A549 (cell line): ENCODE results near the gene UGT1A9. TPM values are rescaled to one million over a fixed set of nuclear protein-coding genes. Genes with fewer than 3 reads are reported as not detected.
A peak's percentile ranks its signal among the peaks of the same experiment; 100 is the strongest.

Experiments used
- ATAC-seq, 2 experiments: fragments of 200-7000 bp in 1 of 2; fragments of >200 bp in 1 of 2; cut with Nextera tagmentation in 1 of 2; cut with Tn5 transposase in 1 of 2; 3 replicates each; pipeline versions ENCODE4 v1.8.0 to v1.9.1; 2018 to 2020; ENCODE audit warnings: mild to moderate bottlenecking in 1 of 2, moderate library complexity in 1 of 2
- CTCF ChIA-PET: fragments of 300-600 bp; sonication (Branson Sonifier 250); formaldehyde crosslinking; extraction: SDS; loops from one replicate; lab custom pipeline; 2021; ENCODE audit warnings: antibody characterized with exemption, inconsistent platforms; lab: Yijun Ruan, JAX
- POLR2A ChIA-PET: fragments of 350-600 bp; formaldehyde crosslinking; extraction: SDS; loops from one replicate; lab custom pipeline; 2021; ENCODE audit warnings: antibody characterized with exemption, inconsistent platforms; lab: Yijun Ruan, JAX
- DNase-seq, 2 experiments: peaks; one replicate each; pipeline versions ENCODE4 v3.0.0 to v3.0.0-alpha.2; 2011 to 2016; ENCODE audit warnings: low read depth in 1 of 2, low spot score in 1 of 2
- FAIRE-seq: peaks from 2 replicates; lab custom pipeline; 2011; peaks lifted over from hg19 to GRCh38; lab: Jason Lieb, UNC
- H3K27ac ChIP-seq, 2 experiments: fragments of >200 bp; sonication (Bioruptor Twin); formaldehyde crosslinking; 3 replicates each; pipeline ENCODE4 v1.5.1; 2016 to 2017
- H3K4me1 ChIP-seq: fragments of >200 bp; sonication (Bioruptor Twin); formaldehyde crosslinking; 3 replicates; pipeline ENCODE4 v1.6.1; 2016
- H3K4me2 ChIP-seq: fragments of >200 bp; sonication (Bioruptor Twin); formaldehyde crosslinking; 3 replicates; pipeline ENCODE4 v1.6.1; 2016
- H3K4me3 ChIP-seq: fragments of >200 bp; sonication (Bioruptor Twin); formaldehyde crosslinking; 3 replicates; pipeline ENCODE4 v1.5.1; 2016
- H3K9me3 ChIP-seq: fragments of >200 bp; sonication (Bioruptor Twin); formaldehyde crosslinking; 3 replicates; pipeline ENCODE4 v1.6.1; 2016
- ATOH8 ChIP-seq: fragments of 250-450 bp; sonication (Bioruptor Pico); IDR thresholded peaks from 2 replicates; pipeline ENCODE4 v1.5.0; 2020; ENCODE audit warnings: low read depth, mild to moderate bottlenecking, moderate library complexity
- CTCF ChIP-seq: fragments of >200 bp; sonication (Bioruptor Twin); formaldehyde crosslinking; IDR thresholded peaks from 3 replicates; pipeline ENCODE4 v1.5.1; 2016
- EP300 ChIP-seq, 2 experiments: fragments of >200 bp; sonication (Bioruptor Twin); formaldehyde crosslinking; IDR thresholded peaks; 2 replicates in 1 of 2; 3 replicates in 1 of 2; pipeline ENCODE4 v1.6.1; 2016 to 2017
- ESRRA ChIP-seq: fragments of 150-350 bp; IDR thresholded peaks from 2 replicates; pipeline ENCODE4 v1.6.1; 2014; ENCODE audit warnings: mild to moderate bottlenecking, low read length, borderline replicate concordance
- FOSL2 ChIP-seq, 2 experiments: fragments of 450-650 bp in 1 of 2; fragments of >200 bp in 1 of 2; sonication (Bioruptor Twin) in 1 of 2; formaldehyde crosslinking; IDR thresholded peaks; 2 replicates each; pipeline versions ENCODE4 v1.5.0 to v1.6.1; 2016 to 2020; ENCODE audit warnings: mild to moderate bottlenecking in 1 of 2, moderate library complexity in 1 of 2
- HDAC2 ChIP-seq: fragments of 200-600 bp; sonication (generic); IDR thresholded peaks from 2 replicates; pipeline ENCODE4 v1.6.1; 2016
- MAFK ChIP-seq: fragments of 450-650 bp; IDR thresholded peaks from 2 replicates; pipeline ENCODE4 v1.6.1; 2014; ENCODE audit not compliant: partially characterized antibody
- MAX ChIP-seq: IDR thresholded peaks from 2 replicates; pipeline ENCODE4 v1.6.1; 2012
- NFE2L2 ChIP-seq: fragments of 150-350 bp; conservative IDR thresholded peaks from 2 replicates; pipeline ENCODE4 v1.6.1; 2014; ENCODE audit warnings: low read length
- NR3C1 ChIP-seq: fragments of >200 bp; sonication (Bioruptor Twin); formaldehyde crosslinking; IDR thresholded peaks from 3 replicates; pipeline ENCODE4 v1.6.1; 2017
- REST ChIP-seq: fragments of 200-600 bp; sonication (generic); IDR thresholded peaks from 2 replicates; pipeline ENCODE4 v1.6.1; 2016; ENCODE audit warnings: antibody characterized with exemption, mild to moderate bottlenecking, moderate library complexity
- RFX5 ChIP-seq: fragments of 450-650 bp; IDR thresholded peaks from 2 replicates; pipeline ENCODE4 v1.7.1; 2014; ENCODE audit warnings: antibody characterized with exemption, mild to moderate bottlenecking, moderate library complexity
- RNF2 ChIP-seq: fragments of 200-600 bp; sonication (generic); IDR thresholded peaks from 2 replicates; pipeline ENCODE4 v1.6.1; 2016; ENCODE audit warnings: low read depth, mild to moderate bottlenecking, antibody characterized with exemption, moderate library complexity, borderline replicate concordance
- SMC3 ChIP-seq: fragments of >200 bp; sonication (Bioruptor Twin); formaldehyde crosslinking; IDR thresholded peaks from 3 replicates; pipeline ENCODE4 v1.6.1; 2018; ENCODE audit warnings: inconsistent platforms
- SREBF2 ChIP-seq: fragments of 450-650 bp; IDR thresholded peaks from 2 replicates; pipeline ENCODE4 v1.6.1; 2014; ENCODE audit warnings: mild to moderate bottlenecking, moderate library complexity
- TFCP2L1 ChIP-seq: fragments of 250-450 bp; sonication (Bioruptor Pico); IDR thresholded peaks from 2 replicates; pipeline ENCODE4 v1.5.0; 2021; ENCODE audit warnings: mild to moderate bottlenecking
- TP53 ChIP-seq: fragments of 250-450 bp; sonication (Bioruptor Pico); IDR thresholded peaks from 2 replicates; pipeline ENCODE4 v1.5.0; 2021; ENCODE audit warnings: mild to moderate bottlenecking, moderate library complexity
- ZC3H11A ChIP-seq: fragments of 450-650 bp; IDR thresholded peaks from 2 replicates; pipeline ENCODE4 v1.6.1; 2014; ENCODE audit warnings: antibody characterized with exemption, mild to moderate bottlenecking
- WGBS: methylation state at CpG from one replicate; pipeline ENCODE4 v1.1.6; 2017; ENCODE audit errors: missing lambda C conversion rate; 5-methylcytosine and 5-hydroxymethylcytosine counted together
- polyA plus RNA-seq, 4 experiments: library from polyadenylated mRNA; depleted of rRNA in 3 of 4; stranded (reverse); fragments of >200 nt; fragmentation: RNase III in 1 of 4; extraction: RNeasy Plus Mini Kit Qiagen cat#74134 plus additional on column Dnase treatment in 1 of 4; gene quantifications; 2 replicates in 3 of 4; 3 replicates in 1 of 4; pipeline ENCODE4 v1.2.3, GENCODE V29; 2011 to 2017
- TF ChIP-seq, protein P1 (sequence below): fragments of 150-350 bp; IDR thresholded peaks from 2 replicates; pipeline ENCODE4 v1.6.1; 2014; ENCODE audit warnings: low read depth, mild to moderate bottlenecking, low read length
- TF ChIP-seq, protein P2 (sequence below): fragments of >200 bp; sonication (Bioruptor Twin); formaldehyde crosslinking; IDR thresholded peaks from 2 replicates; pipeline ENCODE4 v1.6.1; 2016

Gene UGT1A9
- polyA plus RNA-seq, 2 of the 4 experiments (the other 2 are of a cell fraction), result 11.0 to 13.1 TPM

DNA sequence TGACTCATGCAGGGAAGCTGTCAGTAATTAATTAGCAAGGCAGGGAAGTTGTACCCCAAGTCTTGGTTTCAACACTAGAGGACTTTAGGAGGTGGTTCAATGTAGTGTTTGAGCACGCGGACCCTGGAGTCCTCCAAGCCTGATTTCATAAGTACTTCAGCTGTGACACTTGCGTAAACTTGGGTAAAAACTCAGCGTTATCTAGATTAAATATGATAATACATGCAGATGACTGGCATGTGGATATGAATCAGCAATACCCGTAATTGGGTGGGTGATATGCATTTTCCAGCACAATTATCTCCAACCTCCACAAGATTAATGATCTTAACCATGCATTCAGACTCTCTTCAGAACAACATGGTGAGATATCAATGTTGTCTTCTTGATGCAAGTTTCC, 15.2 kb downstream of the UGT1A9 start (continued):
- no peak for TF ChIP-seq REST
- TF ChIP-seq SREBF2, result no peak
- TF ChIP-seq RNF2, result no peak

DNA sequence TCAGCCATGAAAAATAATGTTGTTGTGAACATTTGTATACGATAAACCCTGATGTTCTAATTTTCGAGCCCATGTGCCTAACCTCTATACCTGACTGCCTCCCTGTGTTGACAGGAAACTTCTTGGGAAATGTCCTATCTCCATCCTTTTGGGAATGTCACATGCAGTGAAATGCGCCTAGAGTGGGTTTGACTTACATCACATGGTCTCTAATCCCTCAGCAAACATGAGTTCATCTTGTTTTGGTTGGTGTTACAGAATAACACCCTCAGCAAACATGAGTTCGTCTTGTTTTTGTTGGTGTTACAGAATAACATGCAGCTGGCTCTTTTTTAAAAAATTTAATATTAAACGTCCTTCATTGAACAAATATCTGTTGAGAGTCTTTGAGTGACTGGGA, 16.6 kb downstream of the UGT1A9 start:
- FAIRE-seq (no peak), DNase-seq (no peak), ATAC-seq (no peak)
- H3K4me1 ChIP-seq, result peaks cover 35% of the 10 kb centered on the region
- WGBS, result 61% methylated on average over 5 of the region's 5 CpGs
- H3K27ac ChIP-seq, result peak overlapping the region; percentile 85 to 100
- ChIA-PET CTCF (interaction anchor here (0.7 to 0.8 kb wide), 2 partner anchors 8 to 245 kb away, joined by 3 read pairs; no protein-coding TSS in a partner anchor), POLR2A (no interaction called here)
- no peak overlapping the region for H3K4me3 ChIP-seq
- H3K9me3 ChIP-seq, result peaks cover 48% of the 10 kb centered on the region
- no peak for TF ChIP-seq SMC3
- no peak for TF ChIP-seq HDAC2
- no peak for TF ChIP-seq RFX5
- TF ChIP-seq EP300 (IDR thresholded peaks at IDR 0.05), result no peak
- TF ChIP-seq ZC3H11A, result no peak
- TF ChIP-seq CTCF, result no peak
- no peak for TF ChIP-seq MAX
- TF ChIP-seq NFE2L2, result no peak
- TF ChIP-seq, protein P1, sequence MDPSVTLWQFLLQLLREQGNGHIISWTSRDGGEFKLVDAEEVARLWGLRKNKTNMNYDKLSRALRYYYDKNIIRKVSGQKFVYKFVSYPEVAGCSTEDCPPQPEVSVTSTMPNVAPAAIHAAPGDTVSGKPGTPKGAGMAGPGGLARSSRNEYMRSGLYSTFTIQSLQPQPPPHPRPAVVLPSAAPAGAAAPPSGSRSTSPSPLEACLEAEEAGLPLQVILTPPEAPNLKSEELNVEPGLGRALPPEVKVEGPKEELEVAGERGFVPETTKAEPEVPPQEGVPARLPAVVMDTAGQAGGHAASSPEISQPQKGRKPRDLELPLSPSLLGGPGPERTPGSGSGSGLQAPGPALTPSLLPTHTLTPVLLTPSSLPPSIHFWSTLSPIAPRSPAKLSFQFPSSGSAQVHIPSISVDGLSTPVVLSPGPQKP, result no peak
- TF ChIP-seq MAFK, result no peak
- no peak for TF ChIP-seq ATOH8 (CRISPR knock-in tag)
- TF ChIP-seq TFCP2L1 (CRISPR knock-in tag), result no peak
- TF ChIP-seq NR3C1, result no peak
- H3K4me2 ChIP-seq, result no peak overlapping the region

- Histone ChIP-seq H3K4me2 (no peak overlapping the region), H3K4me1 (peaks cover 39% of the 10 kb centered on the region), H3K4me3 (no peak overlapping the region), H3K9me3 (peaks cover 55% of the 10 kb centered on the region), H3K27ac (peak overlapping the region; percentile 85 to 100)
- ChIA-PET CTCF (interaction anchor here (0.7 to 0.8 kb wide), 2 partner anchors 9 to 245 kb away, joined by 3 read pairs; no protein-coding TSS in a partner anchor), POLR2A (no interaction called here)
- no peak for FAIRE-seq
- TF ChIP-seq FOSL2 (IDR thresholded peaks at IDR 0.05), result no peak
- no peak for TF ChIP-seq FOSL2 (CRISPR knock-in tag; IDR thresholded peaks at IDR 0.05)
- TF ChIP-seq TP53 (CRISPR knock-in tag), result no peak
- no peak for TF ChIP-seq ESRRA
- TF ChIP-seq, protein P2, sequence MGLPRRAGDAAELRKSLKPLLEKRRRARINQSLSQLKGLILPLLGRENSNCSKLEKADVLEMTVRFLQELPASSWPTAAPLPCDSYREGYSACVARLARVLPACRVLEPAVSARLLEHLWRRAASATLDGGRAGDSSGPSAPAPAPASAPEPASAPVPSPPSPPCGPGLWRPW, result no peak
- ATAC-seq, result no peak
- DNase-seq, result no peak
These were observed 17.3 kb downstream of the UGT1A9 start for GRCh38 chr2:233689031-233689430.
